Lower leg skin (tissue), 3 donors: ENCODE measurements around the gene MTHFD1L.

Experiments
- POLR2A ChIP-seq, 2 donors: fragments of 450-650 bp; IDR thresholded peaks; one replicate each; pipeline ENCODE4 v1.6.1; 2016 to 2017; ENCODE audit warnings: antibody characterized with exemption in 2 of 2, mild to moderate bottlenecking in 1 of 2, moderate library complexity in 1 of 2
- TF ChIP-seq, protein P1 (sequence below), 3 donors: fragments of 450-650 bp; IDR thresholded peaks; one replicate each; pipeline ENCODE4 v1.5.1; 2016; ENCODE audit warnings: antibody characterized with exemption in 3 of 3, mild to moderate bottlenecking in 3 of 3, moderate library complexity in 2 of 3

DNA sequence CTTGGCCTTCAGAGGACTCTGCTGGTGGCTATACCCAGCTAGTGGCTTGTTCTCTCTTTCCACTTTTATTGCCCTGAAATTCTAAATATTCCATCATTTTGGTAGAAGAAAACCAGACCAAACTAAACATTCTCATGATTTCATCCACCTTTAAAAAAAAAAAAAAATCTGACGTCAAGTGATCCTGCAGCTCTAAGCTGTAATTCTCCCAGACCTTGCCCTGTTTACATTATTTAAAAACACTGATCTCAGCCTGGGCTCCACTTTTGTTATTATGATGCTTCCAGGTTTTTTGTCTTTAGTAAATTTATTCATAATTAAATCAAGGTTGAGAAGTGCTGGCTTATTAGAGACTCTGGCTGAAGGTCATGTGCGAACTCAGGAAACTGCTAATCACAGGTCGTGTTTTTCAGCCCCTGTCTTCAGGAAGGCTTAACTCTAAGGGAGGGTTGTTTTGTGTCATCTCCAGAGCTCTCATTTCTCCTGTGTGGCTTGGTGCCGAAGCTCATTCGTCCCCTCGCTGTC lies 114.4 kb downstream of the MTHFD1L start:
- no peak for TF ChIP-seq POLR2A (IDR thresholded peaks at IDR 0.05)
- TF ChIP-seq, protein P1, sequence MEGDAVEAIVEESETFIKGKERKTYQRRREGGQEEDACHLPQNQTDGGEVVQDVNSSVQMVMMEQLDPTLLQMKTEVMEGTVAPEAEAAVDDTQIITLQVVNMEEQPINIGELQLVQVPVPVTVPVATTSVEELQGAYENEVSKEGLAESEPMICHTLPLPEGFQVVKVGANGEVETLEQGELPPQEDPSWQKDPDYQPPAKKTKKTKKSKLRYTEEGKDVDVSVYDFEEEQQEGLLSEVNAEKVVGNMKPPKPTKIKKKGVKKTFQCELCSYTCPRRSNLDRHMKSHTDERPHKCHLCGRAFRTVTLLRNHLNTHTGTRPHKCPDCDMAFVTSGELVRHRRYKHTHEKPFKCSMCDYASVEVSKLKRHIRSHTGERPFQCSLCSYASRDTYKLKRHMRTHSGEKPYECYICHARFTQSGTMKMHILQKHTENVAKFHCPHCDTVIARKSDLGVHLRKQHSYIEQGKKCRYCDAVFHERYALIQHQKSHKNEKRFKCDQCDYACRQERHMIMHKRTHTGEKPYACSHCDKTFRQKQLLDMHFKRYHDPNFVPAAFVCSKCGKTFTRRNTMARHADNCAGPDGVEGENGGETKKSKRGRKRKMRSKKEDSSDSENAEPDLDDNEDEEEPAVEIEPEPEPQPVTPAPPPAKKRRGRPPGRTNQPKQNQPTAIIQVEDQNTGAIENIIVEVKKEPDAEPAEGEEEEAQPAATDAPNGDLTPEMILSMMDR (IDR thresholded peaks at IDR 0.05) = no peak
